HG02938 (cell line): ENCODE data around the gene PSMD2.

Source experiments
- ATAC-seq: cut with Tn5 transposase; IDR thresholded peaks from one replicate; pipeline ENCODE4 v1.9.1; 2021; ENCODE audit warnings: mild to moderate bottlenecking, moderate library complexity; ENCODE audit not compliant: unreplicated experiment

PSMD2 gene

GRCh38 chr3:184315871-184316661 lies 17.0 kb downstream of the PSMD2 start:
- no peak for ATAC-seq

- ATAC-seq, result no peak
Observed at GRCh38 chr3:184316792-184317191, 17.8 kb downstream of the PSMD2 start.

GRCh38 chr3:184317201-184317600 lies 18.2 kb downstream of the PSMD2 start:
- no peak for ATAC-seq

GRCh38 chr3:184320104-184320445 lies 21.0 kb downstream of the PSMD2 start:
- ATAC-seq, result no peak

- ATAC-seq, result no peak
Observed at GRCh38 chr3:184321666-184322065, 22.6 kb downstream of the PSMD2 start.

- no peak for ATAC-seq
Observed at GRCh38 chr3:184322731-184323487, 23.9 kb downstream of the PSMD2 start.

- no peak for ATAC-seq
Observed at GRCh38 chr3:184323696-184324095, 24.7 kb downstream of the PSMD2 start.

GRCh38 chr3:184325269-184325668 lies 26.2 kb downstream of the PSMD2 start:
- ATAC-seq, result no peak

GRCh38 chr3:184325715-184326369 lies 26.8 kb downstream of the PSMD2 start:
- no peak for ATAC-seq

- ATAC-seq, result no peak
Observed at GRCh38 chr3:184327171-184327570, 28.1 kb downstream of the PSMD2 start.

GRCh38 chr3:184328516-184328915 lies 29.5 kb downstream of the PSMD2 start:
- no peak for ATAC-seq

- ATAC-seq, result no peak
Observed at GRCh38 chr3:184332370-184333090, 33.5 kb downstream of the PSMD2 start.

- no peak for ATAC-seq
Observed at GRCh38 chr3:184333190-184333589, 34.1 kb downstream of the PSMD2 start.

- no peak for ATAC-seq
Observed at GRCh38 chr3:184333700-184334099, 34.7 kb downstream of the PSMD2 start.

- no peak for ATAC-seq
Observed at GRCh38 chr3:184334470-184335158, 35.6 kb downstream of the PSMD2 start.

GRCh38 chr3:184335291-184335660 lies 36.2 kb downstream of the PSMD2 start:
- ATAC-seq, result no peak

GRCh38 chr3:184335661-184336546 lies 36.9 kb downstream of the PSMD2 start:
- peak; percentile 53 for ATAC-seq

- ATAC-seq, result no peak
Observed at GRCh38 chr3:184336547-184337398, 37.7 kb downstream of the PSMD2 start.

- ATAC-seq, result no peak
Observed at GRCh38 chr3:184337399-184337714, 38.3 kb downstream of the PSMD2 start, which contains the start of gene FAM131A. TSS of gene FAM131A (plus strand) at chr3:184337600. CDS start at chr3:184337631, 31 bp downstream.
